SKM-1 treated with dmso at 0.1 percent for 144 hours (cell line): Measurements from ENCODE around the gene GTF2F2.
"Not testable (repeated sequence)": the region's sequence is repeated elsewhere in the genome, so short reads cannot be mapped to it uniquely, and the experiment has no call there.

Source experiments
- DNase-seq: peaks from one replicate; lab custom pipeline; 2025; ENCODE audit not compliant: unreplicated experiment; lab: John Stamatoyannopoulos, UW

GTF2F2 gene

GRCh38 chr13:45244736-45245135 lies 124.4 kb downstream of the GTF2F2 start:
- not testable (repeated sequence) for DNase-seq

GRCh38 chr13:45249662-45250061 lies 129.4 kb downstream of the GTF2F2 start:
- no peak for DNase-seq

GRCh38 chr13:45254396-45254795 lies 134.1 kb downstream of the GTF2F2 start:
- no peak for DNase-seq

- no peak for DNase-seq
These were observed 135.1 kb downstream of the GTF2F2 start for GRCh38 chr13:45255247-45255987.

GRCh38 chr13:45256254-45256653 lies 135.9 kb downstream of the GTF2F2 start:
- no peak for DNase-seq

- DNase-seq = no peak
These were observed 137.5 kb downstream of the GTF2F2 start for GRCh38 chr13:45257638-45258333.

GRCh38 chr13:45258334-45258675 lies 138.0 kb downstream of the GTF2F2 start:
- DNase-seq = no peak

GRCh38 chr13:45267215-45267614 lies 146.9 kb downstream of the GTF2F2 start:
- no peak for DNase-seq

GRCh38 chr13:45269204-45269603 lies 148.9 kb downstream of the GTF2F2 start:
- DNase-seq = no peak

GRCh38 chr13:45276913-45277312 lies 156.6 kb downstream of the GTF2F2 start:
- peak; percentile 43 for DNase-seq

GRCh38 chr13:45278096-45278645 lies 157.9 kb downstream of the GTF2F2 start:
- no peak for DNase-seq

- no peak for DNase-seq
These were observed 159.7 kb downstream of the GTF2F2 start for GRCh38 chr13:45280011-45280410.

- no peak for DNase-seq
These were observed 160.7 kb downstream of the GTF2F2 start for GRCh38 chr13:45280751-45281634.

GRCh38 chr13:45282994-45283393 lies 162.7 kb downstream of the GTF2F2 start:
- no peak for DNase-seq

GRCh38 chr13:45289936-45290563 lies 169.7 kb downstream of the GTF2F2 start:
- DNase-seq = no peak

- no peak for DNase-seq
These were observed 171.9 kb downstream of the GTF2F2 start for GRCh38 chr13:45292176-45292575.

- DNase-seq = no peak
These were observed 175.2 kb downstream of the GTF2F2 start for GRCh38 chr13:45295536-45295935.

GRCh38 chr13:45296259-45296658 lies 175.9 kb downstream of the GTF2F2 start:
- no peak for DNase-seq

GRCh38 chr13:45297456-45298205 lies 177.3 kb downstream of the GTF2F2 start:
- no peak for DNase-seq

GRCh38 chr13:45298206-45298505 lies 177.8 kb downstream of the GTF2F2 start:
- no peak for DNase-seq
